HG03378 (cell line): ENCODE data around the gene SLC22A2.

Source experiments
- ATAC-seq: cut with Tn5 transposase; IDR thresholded peaks from one replicate; pipeline ENCODE4 v1.9.1; 2021; ENCODE audit warnings: mild to moderate bottlenecking, moderate library complexity; ENCODE audit not compliant: unreplicated experiment

Gene SLC22A2

DNA sequence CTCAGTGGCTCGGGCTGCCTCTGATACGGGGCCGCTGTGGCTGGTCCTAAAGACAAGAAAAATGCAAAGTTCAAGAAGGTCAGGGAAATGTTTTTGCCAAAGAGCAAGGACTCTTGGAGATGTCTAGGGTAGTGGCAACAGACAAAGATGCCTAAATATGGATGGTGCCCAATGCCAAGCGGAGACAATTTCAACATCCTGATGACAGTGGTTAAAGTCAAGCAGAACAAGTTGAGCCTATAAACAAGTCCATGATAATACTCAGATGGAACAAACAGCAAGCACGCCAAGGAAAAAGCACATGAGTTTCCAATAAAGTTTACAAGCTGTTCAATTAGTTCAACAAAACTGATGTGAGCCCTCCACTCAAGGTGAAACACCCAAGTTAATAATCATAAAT is 85.9 kb downstream of the SLC22A2 start:
- no peak for ATAC-seq

DNA sequence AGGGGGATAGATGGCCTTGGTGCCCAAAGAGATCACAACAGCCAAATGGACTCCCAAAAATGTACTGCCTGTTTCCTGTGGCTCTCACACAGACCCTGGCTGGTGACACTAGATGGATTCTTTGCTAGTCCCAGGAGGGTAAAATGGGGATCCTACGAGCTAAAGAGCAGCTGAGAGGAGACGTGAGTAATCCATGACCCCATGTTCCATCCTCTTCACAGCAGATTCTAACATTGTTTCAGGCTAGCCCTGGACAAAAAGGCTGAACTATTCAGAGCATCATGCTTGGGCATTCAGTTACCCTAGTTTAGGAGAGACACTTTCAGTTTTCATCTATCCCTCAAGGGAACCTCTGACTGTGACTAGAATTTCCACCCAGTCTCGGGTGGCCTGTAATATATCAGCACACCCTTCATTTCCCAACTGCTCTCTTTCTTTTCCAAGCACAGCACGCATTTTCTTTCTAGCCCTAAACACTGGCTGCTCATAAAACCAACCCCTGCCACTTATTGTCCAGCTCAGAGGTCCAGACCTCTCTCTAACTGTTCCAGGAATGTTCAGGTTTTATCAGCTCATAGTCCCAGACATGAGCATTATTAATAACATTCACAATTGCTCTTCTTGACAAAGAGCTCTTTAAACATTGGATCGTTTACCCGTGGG is 88.5 kb downstream of the SLC22A2 start:
- ATAC-seq: no peak

DNA sequence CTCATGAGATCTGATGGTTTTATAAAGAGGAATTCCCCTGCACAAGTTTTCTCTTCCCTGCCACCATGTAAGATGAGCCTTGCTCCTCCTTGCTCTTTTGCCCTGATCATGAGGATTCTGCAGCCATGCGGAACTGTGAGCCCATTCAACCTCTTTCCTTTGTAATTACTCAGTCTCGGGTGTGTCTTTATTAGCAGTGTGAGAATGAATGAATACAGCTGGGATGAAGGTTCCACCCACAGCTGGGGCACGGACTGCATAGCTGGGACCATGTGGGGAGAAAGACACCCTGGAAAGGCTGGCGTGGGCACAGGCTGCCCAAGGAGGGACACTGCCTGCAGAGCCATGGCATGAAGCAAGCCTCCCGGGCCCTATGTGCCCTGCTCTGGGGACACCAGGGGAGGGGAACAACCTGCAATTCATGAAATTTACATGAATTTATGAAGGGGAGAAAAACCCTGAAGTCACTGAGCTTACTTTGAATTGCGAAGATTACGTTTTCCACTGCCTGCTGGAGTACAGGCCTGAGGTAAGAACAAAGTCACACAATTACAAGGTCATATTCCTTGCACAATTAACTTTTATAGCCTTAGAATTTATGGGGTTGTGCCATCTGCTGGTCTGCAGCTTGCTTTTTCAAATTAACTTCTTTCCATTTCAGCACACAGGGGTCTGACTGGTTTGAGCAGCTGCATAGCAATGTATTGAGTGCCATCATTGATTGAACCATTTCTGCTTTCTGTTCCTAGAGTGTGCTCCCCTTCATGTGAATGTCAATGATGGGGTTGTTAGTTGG is 90.8 kb downstream of the SLC22A2 start:
- no peak for ATAC-seq
